HG02623 (cell line): Measurements from ENCODE around the gene LEF1.

Experiments used
- ATAC-seq: cut with Tn5 transposase; IDR thresholded peaks from one replicate; pipeline ENCODE4 v1.9.1; 2021; ENCODE audit warnings: moderate library complexity; ENCODE audit not compliant: unreplicated experiment

Gene LEF1

GRCh38 chr4:108180513-108180912 lies 11.8 kb upstream of the LEF1 start:
- no peak for ATAC-seq

DNA sequence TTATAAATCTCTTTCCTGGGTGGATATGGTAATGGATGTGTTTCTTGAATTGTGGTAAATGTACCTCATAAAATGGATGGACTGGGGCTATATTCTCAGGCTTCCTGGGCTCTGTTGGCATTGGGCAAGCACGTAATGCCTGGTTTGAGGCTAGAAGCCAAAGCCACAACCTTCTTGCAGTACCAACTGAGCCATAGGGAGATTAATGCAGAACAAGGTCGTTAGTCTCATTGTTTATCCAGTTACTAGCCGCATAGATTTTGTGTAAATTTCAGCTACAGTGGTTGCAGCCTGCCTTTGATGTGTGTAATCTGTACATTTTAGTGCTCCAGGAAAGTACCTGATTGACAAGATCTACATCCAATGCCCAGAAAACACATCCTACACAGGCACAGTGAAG lies 7.2 kb upstream of the LEF1 start:
- ATAC-seq: no peak

DNA sequence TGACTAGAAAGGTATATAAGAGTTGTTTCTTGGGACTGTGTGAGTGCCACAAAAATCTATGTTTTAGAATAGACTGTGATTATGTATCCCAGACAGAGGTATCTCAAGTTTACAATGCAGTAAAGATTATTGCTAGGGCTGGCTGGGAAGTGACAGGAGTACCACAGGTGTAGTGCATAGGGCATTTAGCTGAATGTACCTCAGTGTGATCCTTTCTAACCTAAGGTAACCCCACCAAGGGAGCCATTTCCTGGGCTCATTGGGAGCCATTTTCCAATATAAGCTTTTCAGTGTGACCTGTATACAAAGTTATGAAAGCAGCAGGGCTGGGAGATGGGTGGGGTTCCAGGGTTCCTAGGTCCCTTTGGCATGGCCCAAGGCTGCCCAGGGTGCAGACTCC lies 6.1 kb upstream of the LEF1 start:
- ATAC-seq: no peak

DNA sequence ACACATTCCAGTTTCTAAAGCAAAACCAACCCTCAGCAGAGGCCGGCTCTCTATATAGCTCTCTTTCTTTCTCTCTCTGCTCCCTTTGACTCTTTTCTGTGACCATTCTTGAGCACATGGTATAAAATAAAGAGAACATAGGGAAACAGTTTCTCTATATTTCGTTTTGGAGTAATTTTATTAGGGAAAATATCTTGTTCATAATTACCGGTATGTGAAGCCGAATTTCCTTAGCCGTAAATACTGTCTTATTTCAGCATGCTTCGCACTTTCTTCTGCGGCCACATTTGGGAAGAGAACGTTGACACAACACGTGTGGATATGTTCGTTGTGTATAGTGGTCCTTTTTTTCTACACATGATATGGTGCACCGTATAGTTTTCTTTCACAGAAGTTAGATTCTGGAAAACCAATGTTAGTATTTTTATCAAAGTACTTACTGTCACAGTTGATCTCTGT lies 4.9 kb upstream of the LEF1 start:
- no peak for ATAC-seq

DNA sequence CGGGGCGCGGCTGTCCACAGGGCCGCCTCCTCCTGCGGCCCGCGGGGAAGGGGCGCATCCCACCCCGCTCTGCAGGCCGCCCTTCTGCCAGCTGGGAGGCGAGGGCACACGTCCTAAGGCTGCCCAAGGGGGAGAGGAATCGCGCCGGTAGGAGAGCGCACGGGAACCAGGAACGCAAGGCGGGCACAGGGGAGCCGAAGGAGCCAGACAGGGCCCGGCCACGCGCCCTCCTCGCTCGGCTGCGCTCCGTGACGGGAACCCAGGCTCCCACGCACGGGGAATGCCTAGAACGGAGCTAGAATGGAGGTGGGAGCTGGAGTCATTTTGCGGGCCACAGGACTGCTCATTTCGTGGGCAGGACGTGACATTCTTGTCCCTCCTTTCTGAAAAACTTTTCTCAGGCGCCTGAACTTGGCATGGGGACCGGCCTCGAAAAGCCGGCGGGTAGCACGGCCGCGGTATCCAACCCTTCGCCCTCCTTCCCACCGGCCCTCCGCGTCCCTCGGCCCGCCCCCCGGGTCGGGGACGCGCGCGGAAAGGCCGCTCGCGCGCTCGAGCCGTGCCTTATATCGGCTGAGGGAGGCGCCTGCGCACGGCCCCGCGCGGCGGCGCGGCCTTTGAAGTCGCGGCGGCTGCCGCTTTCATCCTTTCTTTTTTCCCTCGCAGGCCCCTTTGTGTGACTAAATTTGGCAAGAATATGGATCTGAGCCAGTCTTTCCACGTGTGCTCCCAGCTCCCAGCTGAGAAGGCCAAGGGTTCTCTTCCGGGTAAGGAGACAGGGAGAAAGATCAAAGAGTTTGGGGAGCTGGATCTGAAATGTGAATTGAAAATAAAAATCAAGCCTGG lies 4.2 kb upstream of the LEF1 start:
- ATAC-seq: peak; percentile 40

GRCh38 chr4:108172231-108172752 lies 3.6 kb upstream of the LEF1 start:
- peak; percentile 14 for ATAC-seq

- no peak for ATAC-seq
Observed at GRCh38 chr4:108171339-108172230, 2.9 kb upstream of the LEF1 start.

GRCh38 chr4:108170631-108171338 lies 2.1 kb upstream of the LEF1 start:
- no peak for ATAC-seq

DNA sequence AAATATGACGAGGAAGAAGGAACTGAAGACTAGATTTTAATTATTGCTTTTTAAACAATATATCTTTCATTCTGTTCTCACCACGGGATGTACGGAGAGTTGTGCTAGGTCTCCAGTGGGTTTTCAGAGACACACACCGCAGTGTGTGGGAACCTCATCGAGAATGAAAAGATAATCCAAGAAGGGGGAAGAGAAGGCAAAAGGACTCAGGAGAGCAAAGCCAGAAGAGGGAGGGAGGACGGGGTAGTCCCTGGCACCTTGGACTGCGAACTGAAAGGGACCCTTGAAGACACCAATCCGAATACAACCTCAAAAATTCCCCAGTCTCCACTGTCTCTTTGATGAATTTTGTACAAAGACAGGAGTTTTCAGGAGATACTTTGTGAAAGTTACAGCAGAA lies 932 bp upstream of the LEF1 start:
- no peak for ATAC-seq

DNA sequence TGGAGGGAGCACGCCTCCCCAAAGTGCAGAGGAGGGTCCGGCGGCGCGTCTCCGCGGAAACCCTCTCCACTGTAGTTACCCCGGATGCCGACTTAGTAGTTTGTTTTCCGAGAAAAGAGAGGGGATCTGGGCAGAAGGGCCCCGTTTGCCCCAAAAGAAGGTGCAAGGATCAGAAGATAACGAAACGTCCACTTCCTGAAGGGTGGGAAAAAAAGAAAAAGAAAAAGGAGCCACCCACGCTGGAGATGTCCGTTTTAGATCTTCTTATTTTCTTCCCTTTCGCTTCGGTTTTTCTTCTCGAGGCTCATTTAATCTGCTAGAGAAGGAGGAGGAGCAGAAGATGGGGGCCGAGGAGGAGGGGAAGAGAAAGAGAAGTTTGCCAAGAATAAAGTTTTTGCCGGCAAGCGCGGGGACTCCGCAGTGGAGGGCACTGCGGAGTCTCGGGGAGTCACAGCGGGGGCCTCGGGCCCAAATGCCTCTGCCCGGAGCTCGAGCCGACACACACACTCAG lies 517 bp downstream of the LEF1 start:
- ATAC-seq: peak; percentile 16

DNA sequence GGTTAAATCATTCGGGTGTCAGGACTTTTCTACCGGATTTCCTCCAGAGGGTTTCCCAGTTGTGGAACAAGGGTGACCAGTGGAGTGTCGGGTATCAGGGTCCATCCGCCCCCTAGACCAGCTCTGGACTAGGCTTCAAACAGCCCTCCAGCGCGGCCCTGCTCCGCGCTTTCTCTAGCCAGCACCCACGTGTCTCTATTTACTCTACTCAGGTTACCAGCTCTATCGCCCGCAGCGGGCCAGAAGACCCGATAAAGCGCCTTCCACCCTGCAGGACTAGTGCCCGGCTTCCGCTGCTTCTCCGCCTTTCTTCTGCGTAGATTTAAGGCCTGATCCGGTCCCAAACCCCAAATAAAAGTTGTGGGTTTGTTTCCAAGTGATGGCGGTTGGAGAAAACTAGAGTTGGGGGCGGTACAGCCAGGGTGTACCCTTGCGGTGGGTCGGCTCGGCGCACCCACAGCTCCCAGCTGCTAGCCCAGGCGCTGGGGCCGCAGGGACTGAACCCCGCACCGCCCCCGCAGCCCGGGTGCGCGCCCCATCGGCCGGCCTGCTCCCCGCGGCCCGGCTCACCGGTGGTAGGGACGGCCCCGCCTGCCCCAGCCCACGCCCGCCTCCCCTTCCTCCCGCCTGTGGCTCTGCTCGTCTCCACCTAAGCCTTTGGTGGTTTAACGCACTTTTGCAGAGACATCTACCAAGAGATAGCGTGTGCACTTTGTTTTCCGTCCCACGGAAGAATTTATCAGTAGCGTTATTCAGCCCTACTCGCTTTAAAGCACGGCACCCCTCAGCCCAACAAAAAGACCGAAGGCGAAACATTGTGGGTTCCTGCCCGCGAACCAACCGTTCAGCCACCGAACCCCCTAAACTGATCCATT lies 2.1 kb downstream of the LEF1 start:
- no peak for ATAC-seq

DNA sequence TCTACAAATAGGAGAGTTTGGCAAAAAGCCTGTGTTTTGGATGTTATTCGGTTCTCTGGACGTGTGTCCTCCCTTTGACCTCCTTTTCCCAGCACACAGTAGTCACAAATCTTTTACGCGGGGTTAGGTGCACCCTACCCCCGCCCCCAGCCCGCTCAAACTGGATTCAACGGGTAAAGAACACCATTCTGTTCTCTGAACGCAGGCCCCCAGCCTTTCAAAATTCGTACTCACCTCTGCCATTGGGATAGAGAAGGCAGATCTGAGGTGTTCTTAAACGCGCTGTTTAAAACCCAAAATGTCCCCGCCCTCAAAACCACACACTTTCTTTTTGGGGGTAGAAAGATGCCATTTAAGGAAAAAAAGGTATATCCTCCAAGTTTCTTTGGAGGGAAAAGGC lies 2.7 kb downstream of the LEF1 start:
- no peak for ATAC-seq

DNA sequence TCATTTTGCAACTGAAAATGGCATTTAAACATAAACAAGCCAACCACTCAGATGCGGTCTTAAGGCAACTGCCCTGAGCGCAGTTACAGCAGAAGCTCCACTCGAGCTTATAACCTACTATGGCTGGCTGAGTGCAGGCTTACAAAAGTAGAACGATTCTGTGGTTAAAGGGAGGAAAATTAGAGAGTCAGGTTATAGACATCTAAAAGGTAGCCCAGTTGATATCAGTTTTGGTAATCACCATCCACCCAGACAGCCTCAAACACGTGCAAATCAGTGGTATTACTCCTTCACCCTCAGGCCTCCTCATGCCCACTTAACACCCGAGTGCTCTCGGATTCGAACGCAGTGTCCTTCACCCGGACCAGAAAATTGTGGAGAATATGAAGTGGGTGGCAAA lies 3.1 kb downstream of the LEF1 start:
- ATAC-seq: no peak

- no peak for ATAC-seq
Observed at GRCh38 chr4:108163351-108163750, 5.4 kb downstream of the LEF1 start.

DNA sequence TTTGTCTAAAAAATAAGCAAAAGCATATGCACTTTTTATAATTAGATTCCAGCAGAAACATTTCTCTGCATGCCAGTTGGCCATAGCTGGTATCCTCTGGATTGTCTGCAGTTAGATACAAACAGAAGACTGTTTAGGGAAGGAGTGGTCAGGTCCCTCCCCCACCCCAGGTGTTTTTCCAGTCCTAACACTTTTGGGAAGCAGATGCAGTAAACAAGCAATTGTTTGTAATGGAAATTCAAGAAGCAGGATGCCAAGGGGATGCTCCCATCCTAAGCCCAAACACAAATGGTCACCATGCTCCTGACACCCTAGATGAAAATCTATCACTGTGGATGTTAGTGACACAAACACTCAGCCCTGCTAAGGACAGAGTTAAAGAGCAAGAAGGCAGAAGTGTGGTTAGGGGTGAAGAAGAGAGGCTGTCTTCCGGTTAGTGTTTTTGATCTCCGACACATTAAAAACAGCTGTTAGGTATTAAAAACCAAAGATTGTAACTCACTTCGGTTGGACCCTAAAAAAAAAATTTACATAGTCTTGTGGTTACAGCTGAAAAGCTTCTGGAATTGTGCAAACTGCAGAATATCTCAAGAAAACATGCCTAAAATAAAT lies 7.9 kb downstream of the LEF1 start:
- ATAC-seq: no peak

GRCh38 chr4:108159845-108160244 lies 8.9 kb downstream of the LEF1 start:
- ATAC-seq: no peak

GRCh38 chr4:108157655-108158054 lies 11.1 kb downstream of the LEF1 start:
- no peak for ATAC-seq

- ATAC-seq: no peak
Observed at GRCh38 chr4:108156391-108156790, 12.3 kb downstream of the LEF1 start.

GRCh38 chr4:108155373-108155772 lies 13.4 kb downstream of the LEF1 start:
- no peak for ATAC-seq
